CD14-positive monocyte (primary cell): ENCODE results near the gene COL9A2. TPM values are rescaled to one million over a fixed set of nuclear protein-coding genes. Genes with fewer than 3 reads are reported as not detected.

Source experiments
- DNase-seq, 3 donors: peaks; one replicate each; pipeline ENCODE4 v3.0.0-alpha.2; 2011 to 2022
- H2AFZ ChIP-seq: 2 replicates; pipeline ENCODE4 v1.6.0; 2012; ENCODE audit warnings: mild to moderate bottlenecking, low read depth, low read length, inconsistent platforms; ENCODE audit not compliant: insufficient read depth, poor library complexity, severe bottlenecking
- H3K27ac ChIP-seq, 2 donors: 1 replicate in 1 of 2; 2 replicates in 1 of 2; pipeline ENCODE4 v1.5.1; 2012 to 2013; ENCODE audit warnings: low read length in 2 of 2, control low read depth in 1 of 2, inconsistent platforms in 1 of 2, low read depth in 1 of 2, mild to moderate bottlenecking in 1 of 2
- H3K27me3 ChIP-seq, 2 donors: one replicate each; pipeline versions ENCODE4 v1.6.0 to v1.6.1; 2011 to 2013; ENCODE audit warnings: low read length in 2 of 2; ENCODE audit not compliant: control insufficient read depth in 2 of 2, insufficient read depth in 2 of 2
- H3K36me3 ChIP-seq, 2 donors: replicated peaks in 1 of 2; 1 replicate in 1 of 2; 2 replicates in 1 of 2; pipeline versions ENCODE4 v1.5.1 to v1.6.1; 2012 to 2013; ENCODE audit warnings: low read length in 2 of 2, control low read depth in 1 of 2, inconsistent platforms in 1 of 2, mild to moderate bottlenecking in 1 of 2; ENCODE audit not compliant: insufficient read depth in 2 of 2, control insufficient read depth in 1 of 2
- H3K4me1 ChIP-seq, 2 donors: 1 replicate in 1 of 2; 2 replicates in 1 of 2; pipeline versions ENCODE4 v1.5.1 to v1.6.1; 2012 to 2013; ENCODE audit warnings: low read length in 2 of 2, control low read depth in 1 of 2, inconsistent platforms in 1 of 2, mild to moderate bottlenecking in 1 of 2, moderate library complexity in 1 of 2; ENCODE audit not compliant: insufficient read depth in 2 of 2, control insufficient read depth in 1 of 2
- H3K4me2 ChIP-seq: replicated peaks from 2 replicates; pipeline ENCODE3; 2012; ENCODE audit warnings: low read length, moderate library complexity, mild to moderate bottlenecking; ENCODE audit not compliant: poor library complexity, severe bottlenecking; ENCODE audit errors: extremely low read depth
- H3K4me3 ChIP-seq, 3 experiments: fragments of 200-600 bp in 1 of 3; sonication (generic) in 1 of 3; replicated peaks in 1 of 3; 1 replicate in 2 of 3; 2 replicates in 1 of 3; pipeline ENCODE4 v1.5.1; 2011 to 2013; ENCODE audit warnings: low read length in 3 of 3, mild to moderate bottlenecking in 3 of 3, control low read depth in 2 of 3, low read depth in 2 of 3, inconsistent platforms in 1 of 3, moderate library complexity in 1 of 3
- H3K79me2 ChIP-seq: 2 replicates; pipeline ENCODE4 v1.6.0; 2012; ENCODE audit warnings: mild to moderate bottlenecking, control low read depth, inconsistent platforms, low read length, moderate library complexity; ENCODE audit not compliant: insufficient read depth
- H3K9ac ChIP-seq: 2 replicates; pipeline ENCODE4 v1.6.0; 2017; ENCODE audit warnings: low read length, mild to moderate bottlenecking; ENCODE audit not compliant: insufficient read depth, poor library complexity, severe bottlenecking
- H3K9me3 ChIP-seq, 2 donors: replicated peaks in 1 of 2; 1 replicate in 1 of 2; 2 replicates in 1 of 2; pipeline versions ENCODE4 v1.5.1 to v1.6.1; 2012 to 2013; ENCODE audit warnings: low read length in 2 of 2, control low read depth in 1 of 2; ENCODE audit not compliant: control insufficient read depth in 1 of 2, insufficient read depth in 1 of 2
- H4K20me1 ChIP-seq: 2 replicates; pipeline ENCODE4 v1.6.0; 2012; ENCODE audit warnings: mild to moderate bottlenecking, low read length, control low read depth, moderate library complexity; ENCODE audit not compliant: insufficient read depth
- H3K27ac Mint-ChIP-seq, 7 donors: one replicate each; pipeline ENCODE4 v1.8.0; 2020; ENCODE audit warnings: mild to moderate bottlenecking in 7 of 7, mixed read lengths in 7 of 7, moderate library complexity in 6 of 7, inconsistent platforms in 2 of 7
- H3K27me3 Mint-ChIP-seq, 3 donors: one replicate each; pipeline ENCODE4 v1.8.0; 2021 to 2022; ENCODE audit warnings: low read depth in 3 of 3, mild to moderate bottlenecking in 3 of 3, mixed read lengths in 3 of 3, moderate library complexity in 3 of 3, inconsistent platforms in 1 of 3
- H3K36me3 Mint-ChIP-seq, 2 donors: one replicate each; pipeline ENCODE4 v1.8.0; 2020; ENCODE audit warnings: mixed read lengths in 2 of 2, inconsistent platforms in 1 of 2, mild to moderate bottlenecking in 1 of 2
- H3K4me1 Mint-ChIP-seq: one replicate; pipeline ENCODE4 v1.8.0; 2020; ENCODE audit warnings: mild to moderate bottlenecking, mixed read lengths
- H3K4me3 Mint-ChIP-seq, 2 donors: one replicate each; pipeline ENCODE4 v1.8.0; 2020; ENCODE audit warnings: mild to moderate bottlenecking in 2 of 2, mixed read lengths in 2 of 2, moderate library complexity in 1 of 2
- H3K9me3 Mint-ChIP-seq, 7 donors: one replicate each; pipeline ENCODE4 v1.8.0; 2020 to 2022; ENCODE audit warnings: mixed read lengths in 7 of 7, mild to moderate bottlenecking in 6 of 7, moderate library complexity in 6 of 7, inconsistent platforms in 2 of 7
- WGBS: methylation state at CpG from one replicate; pipeline ENCODE4 v1.1.5; 2013; ENCODE audit warnings: missing lambda C conversion rate; ENCODE audit not compliant: insufficient coverage; 5-methylcytosine and 5-hydroxymethylcytosine counted together
- intact Hi-C, 2 donors: fragments of 100-400 bp; cut with micrococcal nuclease; formaldehyde crosslinking; loops; one replicate each; pipeline versions ENCODE4 v1.15.0 to v1.15.1; 2023
- polyA plus RNA-seq, 3 donors: library from polyadenylated mRNA; depleted of rRNA in 1 of 3; unstranded in 2 of 3; stranded (reverse) in 1 of 3; fragments of 300-500 nt in 2 of 3; fragments of >200 nt in 1 of 3; fragmentation: Illumina TruSeq in 2 of 3; gene quantifications; 1 replicate in 2 of 3; 2 replicates in 1 of 3; pipeline ENCODE4 v1.2.3, GENCODE V29; 2012 to 2021
- TF ChIP-seq, protein P1 (sequence below): fragments of 200-600 bp; IDR thresholded peaks from one replicate; pipeline ENCODE4 v1.8.0; 2022; ENCODE audit warnings: antibody characterized with exemption, mild to moderate bottlenecking

Gene COL9A2
- polyA plus RNA-seq, 3 donors, result 2.0 to 24.3 (median 2.6) TPM

DNA sequence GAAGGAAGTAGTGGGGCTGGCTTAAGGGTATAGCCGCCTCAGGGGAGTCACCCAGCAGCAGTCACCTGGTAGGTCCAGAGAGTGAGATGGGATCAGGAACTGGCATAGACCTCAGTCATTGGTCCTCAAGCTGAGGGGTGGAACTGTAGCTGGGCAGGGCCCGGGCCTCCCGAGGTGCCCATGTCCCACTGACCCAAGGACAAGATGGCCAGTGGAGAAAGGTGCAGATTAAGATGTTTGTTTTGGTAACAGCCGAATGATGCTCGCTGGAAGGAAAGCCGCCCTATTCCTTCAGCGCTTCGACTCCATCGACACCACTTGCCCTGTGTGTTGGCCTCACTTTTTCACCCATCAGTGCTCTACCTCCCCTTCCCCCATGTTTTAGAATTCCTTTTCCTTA, 16.4 kb downstream of the COL9A2 start:
- Mint-ChIP-seq H3K36me3 (peaks cover 18 to 21% of the 10 kb centered on the region in 2 donors), H3K4me1 (no peaks in the 10 kb centered on the region), H3K9me3 (no peaks in the 10 kb centered on the region), H3K4me3 (no peak overlapping the region), H3K27ac (peak overlapping the region in 1 of 7 donors; percentile 50), H3K27me3 (peaks cover 0 to 3% (median 0%) of the 10 kb centered on the region in 3 donors)
- DNase-seq, result no peak
- Histone ChIP-seq H3K4me1 (no peaks in the 10 kb centered on the region), H3K36me3 (peaks cover 10 to 20% of the 10 kb centered on the region in 2 donors), H3K27me3 (no peaks in the 10 kb centered on the region), H3K4me3 (no peak overlapping the region), H3K79me2 (no peaks in the 10 kb centered on the region), H3K4me2 (no peak overlapping the region), H4K20me1 (no peaks in the 10 kb centered on the region), H3K27ac (no peak overlapping the region), H3K9me3 (no peaks in the 10 kb centered on the region), H2AFZ (no peak overlapping the region), H3K9ac (no peak overlapping the region)
- TF ChIP-seq, protein P1, sequence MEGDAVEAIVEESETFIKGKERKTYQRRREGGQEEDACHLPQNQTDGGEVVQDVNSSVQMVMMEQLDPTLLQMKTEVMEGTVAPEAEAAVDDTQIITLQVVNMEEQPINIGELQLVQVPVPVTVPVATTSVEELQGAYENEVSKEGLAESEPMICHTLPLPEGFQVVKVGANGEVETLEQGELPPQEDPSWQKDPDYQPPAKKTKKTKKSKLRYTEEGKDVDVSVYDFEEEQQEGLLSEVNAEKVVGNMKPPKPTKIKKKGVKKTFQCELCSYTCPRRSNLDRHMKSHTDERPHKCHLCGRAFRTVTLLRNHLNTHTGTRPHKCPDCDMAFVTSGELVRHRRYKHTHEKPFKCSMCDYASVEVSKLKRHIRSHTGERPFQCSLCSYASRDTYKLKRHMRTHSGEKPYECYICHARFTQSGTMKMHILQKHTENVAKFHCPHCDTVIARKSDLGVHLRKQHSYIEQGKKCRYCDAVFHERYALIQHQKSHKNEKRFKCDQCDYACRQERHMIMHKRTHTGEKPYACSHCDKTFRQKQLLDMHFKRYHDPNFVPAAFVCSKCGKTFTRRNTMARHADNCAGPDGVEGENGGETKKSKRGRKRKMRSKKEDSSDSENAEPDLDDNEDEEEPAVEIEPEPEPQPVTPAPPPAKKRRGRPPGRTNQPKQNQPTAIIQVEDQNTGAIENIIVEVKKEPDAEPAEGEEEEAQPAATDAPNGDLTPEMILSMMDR, result no peak
- WGBS, result 83% methylated on average over 3 of the region's 9 CpGs
- intact Hi-C loops, result no loop called here

DNA sequence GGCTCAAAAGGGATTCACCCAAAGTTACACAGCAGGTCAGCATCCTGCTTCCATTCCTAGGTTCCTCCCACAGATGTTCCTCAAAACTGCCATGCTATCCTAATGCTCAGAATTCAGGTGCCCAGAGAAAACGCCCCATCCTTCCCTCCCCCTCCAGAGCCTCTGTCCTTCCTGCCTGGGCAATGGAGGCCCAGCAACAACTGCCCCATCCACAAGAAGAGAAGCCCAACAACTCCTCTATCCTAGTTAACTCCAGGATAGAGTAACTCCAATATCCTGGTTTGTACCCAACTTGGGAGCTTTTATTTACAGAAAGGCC, 16.9 kb downstream of the COL9A2 start:
- 78% methylated on average over 1 of the region's 1 CpG for WGBS
- no peak overlapping the region for H3K27ac Mint-ChIP-seq
- TF ChIP-seq, protein P1, result no peak

More for the DNA sequence above, 16.9 kb downstream of the COL9A2 start:
- H3K27ac ChIP-seq, result no peak overlapping the region
- H3K9ac ChIP-seq, result no peak overlapping the region
- no peaks in the 10 kb centered on the region for H3K9me3 ChIP-seq
- H3K36me3 ChIP-seq, result peaks cover 9 to 20% of the 10 kb centered on the region in 2 donors
- H3K4me2 ChIP-seq, result no peak overlapping the region
- H3K79me2 ChIP-seq, result no peaks in the 10 kb centered on the region
- H3K4me3 ChIP-seq, result no peak overlapping the region
- no peaks in the 10 kb centered on the region for H3K27me3 ChIP-seq
- intact Hi-C loops, result no loop called here
- H4K20me1 ChIP-seq, result no peaks in the 10 kb centered on the region
- Mint-ChIP-seq H3K4me3 (no peak overlapping the region), H3K4me1 (no peaks in the 10 kb centered on the region), H3K27me3 (peaks cover 0 to 3% (median 0%) of the 10 kb centered on the region in 3 donors), H3K9me3 (no peaks in the 10 kb centered on the region), H3K36me3 (peaks cover 21% of the 10 kb centered on the region in 2 donors)
- no peak for DNase-seq
- H3K4me1 ChIP-seq, result no peaks in the 10 kb centered on the region
- no peak overlapping the region for H2AFZ ChIP-seq
